Transverse colon (tissue), 4 donors: ENCODE measurements around the gene RPGRIP1L.

Source experiments
- CTCF ChIP-seq, 5 experiments: fragments of 200-600 bp in 3 of 5; fragments of 450-650 bp in 2 of 5; sonication (generic) in 3 of 5; IDR thresholded peaks; 1 replicate in 2 of 5; 2 replicates in 3 of 5; pipeline ENCODE4 v1.5.1; 2016 to 2017; ENCODE audit warnings: antibody characterized with exemption in 5 of 5, inconsistent platforms in 3 of 5, mild to moderate bottlenecking in 2 of 5, moderate library complexity in 1 of 5
- EP300 ChIP-seq: sonication (generic); formaldehyde crosslinking; IDR thresholded peaks from one replicate; pipeline ENCODE4 v1.6.1; 2017; ENCODE audit warnings: antibody characterized with exemption, low read depth
- POLR2A ChIP-seq: fragments of 450-650 bp; IDR thresholded peaks from one replicate; pipeline ENCODE4 v1.6.1; 2016; ENCODE audit warnings: antibody characterized with exemption, mild to moderate bottlenecking, moderate library complexity
- POLR2AphosphoS5 ChIP-seq, 3 donors: sonication (generic); formaldehyde crosslinking; IDR thresholded peaks; one replicate each; pipeline ENCODE4 v1.6.1; 2016; ENCODE audit warnings: antibody characterized with exemption in 3 of 3

GRCh38 chr16:53642094-53642493 is 61.6 kb downstream of the RPGRIP1L start:
- TF ChIP-seq CTCF (IDR thresholded peaks at IDR 0.05) (no peak), POLR2A (no peak), POLR2AphosphoS5 (IDR thresholded peaks at IDR 0.05) (no peak), EP300 (no peak)
